ENCODE data around the gene DMD. TPM values are rescaled to one million over a fixed set of nuclear protein-coding genes. Genes with fewer than 3 reads are reported as not detected.

Gene DMD
- total RNA-seq, 1 donor from 2014 or later, result 23.9 TPM

DNA sequence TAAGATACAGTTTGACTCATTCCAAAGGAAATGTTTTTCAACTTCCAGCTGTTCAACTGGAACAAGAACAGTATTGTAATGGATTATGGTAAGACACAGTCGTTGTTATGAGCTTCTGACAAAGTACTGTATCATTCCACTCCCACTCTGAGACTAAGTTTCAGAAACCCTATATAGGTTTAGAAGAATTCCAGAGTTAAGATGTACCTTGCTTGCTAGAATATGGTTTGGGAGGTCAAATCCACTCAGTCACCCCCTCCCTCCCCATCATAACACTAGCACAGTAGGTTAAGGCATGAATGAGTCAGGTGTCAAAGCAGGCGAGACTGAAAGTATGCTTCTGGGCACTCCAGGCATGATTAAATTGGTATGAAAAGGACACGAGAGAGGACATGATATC is 339.7 kb downstream of the DMD start:
- Mint-ChIP-seq H3K4me1 (ENCODE audit: low read depth) (no peaks in the 10 kb centered on the region), H3K4me3 (ENCODE audit: low read depth) (no peak overlapping the region), H3K27me3 (no peaks in the 10 kb centered on the region), H3K27ac (no peak overlapping the region), H3K36me3 (ENCODE audit: insufficient read depth) (no peaks in the 10 kb centered on the region), H3K9me3 (ENCODE audit: low read depth) (no peaks in the 10 kb centered on the region)
- no peak for DNase-seq (ENCODE audit: low spot score, unreplicated experiment)
- TF ChIP-seq CTCF (IDR thresholded peaks at IDR 0.05; ENCODE audit: unreplicated experiment), result no peak

- H3K27me3 Mint-ChIP-seq, result no peaks in the 10 kb centered on the region
- no peaks in the 10 kb centered on the region for H3K4me1 Mint-ChIP-seq (ENCODE audit: low read depth)
- TF ChIP-seq CTCF (IDR thresholded peaks at IDR 0.05; ENCODE audit: unreplicated experiment), result no peak
- no peak overlapping the region for H3K4me3 Mint-ChIP-seq (ENCODE audit: low read depth)
- no peaks in the 10 kb centered on the region for H3K36me3 Mint-ChIP-seq (ENCODE audit: insufficient read depth)
- no peak for DNase-seq (ENCODE audit: low spot score, unreplicated experiment)
- H3K27ac Mint-ChIP-seq, result no peak overlapping the region
- peaks cover under 1% of the 10 kb centered on the region for H3K9me3 Mint-ChIP-seq (ENCODE audit: low read depth)
Measured at GRCh38 chrX:32868524-32868895, 342.8 kb downstream of the DMD start.

- no peaks in the 10 kb centered on the region for H3K36me3 Mint-ChIP-seq (ENCODE audit: insufficient read depth)
Measured at GRCh38 chrX:32867781-32868523, 343.4 kb downstream of the DMD start.

GRCh38 chrX:32852203-32852602 is 359.1 kb downstream of the DMD start:
- no peak overlapping the region for H3K4me3 Mint-ChIP-seq (ENCODE audit: low read depth)
- no peaks in the 10 kb centered on the region for H3K36me3 Mint-ChIP-seq (ENCODE audit: insufficient read depth)
- no peaks in the 10 kb centered on the region for H3K27me3 Mint-ChIP-seq
- no peak overlapping the region for H3K27ac Mint-ChIP-seq
- no peaks in the 10 kb centered on the region for H3K4me1 Mint-ChIP-seq (ENCODE audit: low read depth)
- TF ChIP-seq CTCF (IDR thresholded peaks at IDR 0.05; ENCODE audit: unreplicated experiment), result no peak
- DNase-seq (ENCODE audit: low spot score, unreplicated experiment), result no peak
- peaks cover 5% of the 10 kb centered on the region for H3K9me3 Mint-ChIP-seq (ENCODE audit: low read depth)

More at GRCh38 chrX:32867781-32868523, 343.4 kb downstream of the DMD start:
- Mint-ChIP-seq H3K9me3 (ENCODE audit: low read depth) (peaks cover 3% of the 10 kb centered on the region), H3K27me3 (no peaks in the 10 kb centered on the region), H3K4me1 (ENCODE audit: low read depth) (no peaks in the 10 kb centered on the region), H3K27ac (no peak overlapping the region), H3K4me3 (ENCODE audit: low read depth) (no peak overlapping the region)
- no peak for TF ChIP-seq CTCF (IDR thresholded peaks at IDR 0.05; ENCODE audit: unreplicated experiment)
- DNase-seq (ENCODE audit: low spot score, unreplicated experiment), result no peak

- Mint-ChIP-seq H3K4me3 (ENCODE audit: low read depth) (no peak overlapping the region), H3K4me1 (ENCODE audit: low read depth) (no peaks in the 10 kb centered on the region), H3K36me3 (ENCODE audit: insufficient read depth) (no peaks in the 10 kb centered on the region), H3K27me3 (no peaks in the 10 kb centered on the region), H3K27ac (no peak overlapping the region), H3K9me3 (ENCODE audit: low read depth) (peaks cover 5% of the 10 kb centered on the region)
- DNase-seq (ENCODE audit: low spot score, unreplicated experiment), result no peak
- TF ChIP-seq CTCF (IDR thresholded peaks at IDR 0.05; ENCODE audit: unreplicated experiment), result no peak
Measured at GRCh38 chrX:32851556-32851955, 359.8 kb downstream of the DMD start.
